Neuron (in vitro differentiated cells): Measurements from ENCODE around the gene SEMA7A.
A peak's percentile ranks its signal among the peaks of the same experiment; 100 is the strongest.

Experiments used
- H2AFZ ChIP-seq: one replicate; pipeline ENCODE4 v1.6.1; 2013; ENCODE audit warnings: low read depth, mild to moderate bottlenecking, inconsistent platforms, low read length, moderate library complexity
- H3K27me3 ChIP-seq: one replicate; pipeline ENCODE4 v1.6.1; 2013; ENCODE audit warnings: low read length; ENCODE audit not compliant: insufficient read depth
- H3K36me3 ChIP-seq: one replicate; pipeline ENCODE4 v1.6.1; 2013; ENCODE audit warnings: low read length; ENCODE audit not compliant: insufficient read depth
- H3K4me1 ChIP-seq: one replicate; pipeline ENCODE4 v1.6.1; 2013; ENCODE audit warnings: low read length; ENCODE audit not compliant: insufficient read depth
- H3K4me3 ChIP-seq: 2 replicates; pipeline ENCODE4 v1.5.1; 2013; ENCODE audit warnings: mild to moderate bottlenecking, low read length, moderate library complexity
- H3K9me3 ChIP-seq: one replicate; pipeline ENCODE4 v1.6.1; 2013; ENCODE audit warnings: low read length

Gene SEMA7A

GRCh38 chr15:74414081-74414580 is 19.6 kb downstream of the SEMA7A start:
- Histone ChIP-seq H3K36me3 (peaks cover 2% of the 10 kb centered on the region), H2AFZ (no peak overlapping the region), H3K4me1 (no peaks in the 10 kb centered on the region), H3K4me3 (no peak overlapping the region), H3K9me3 (no peaks in the 10 kb centered on the region), H3K27me3 (no peaks in the 10 kb centered on the region)

DNA sequence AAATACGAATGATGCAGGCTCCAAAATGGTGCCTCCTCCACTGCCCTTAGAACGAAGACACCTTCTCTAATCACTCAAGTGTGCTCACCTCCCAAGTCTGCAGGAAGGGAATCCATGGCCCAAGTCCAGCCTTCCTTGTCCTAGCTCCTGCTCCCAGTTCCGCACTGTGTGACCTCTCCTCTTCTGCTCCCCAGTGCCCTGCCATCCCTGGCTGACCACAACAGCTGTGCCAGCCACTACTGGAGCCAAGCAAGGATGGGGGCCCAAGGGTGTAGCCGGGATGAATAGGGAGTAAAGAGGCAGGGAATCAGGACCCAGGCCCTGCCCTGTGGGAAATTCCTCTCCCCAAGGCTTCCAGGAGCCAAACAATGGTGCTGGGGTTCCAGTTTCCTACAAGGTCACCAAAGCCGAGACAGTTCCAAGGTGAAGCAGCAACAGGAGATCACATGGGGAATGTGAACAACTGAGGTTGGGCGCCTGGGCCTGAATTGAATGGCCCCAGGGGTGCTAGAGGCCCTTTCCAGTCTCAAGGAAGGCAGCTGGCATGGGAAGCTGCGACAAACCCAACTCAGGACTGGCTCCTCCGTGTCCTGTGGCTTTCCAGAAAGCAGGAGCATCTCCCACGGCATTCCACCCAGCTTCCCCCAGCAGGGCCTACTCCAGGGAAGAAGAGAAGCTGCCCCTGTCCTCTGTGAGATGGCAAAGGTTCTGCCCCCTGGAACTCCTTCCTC is 20.2 kb downstream of the SEMA7A start:
- H3K9me3 ChIP-seq: no peaks in the 10 kb centered on the region
- H3K4me1 ChIP-seq: no peaks in the 10 kb centered on the region
- peaks cover 2% of the 10 kb centered on the region for H3K36me3 ChIP-seq
- H2AFZ ChIP-seq: no peak overlapping the region
- H3K4me3 ChIP-seq: no peak overlapping the region
- no peaks in the 10 kb centered on the region for H3K27me3 ChIP-seq

DNA sequence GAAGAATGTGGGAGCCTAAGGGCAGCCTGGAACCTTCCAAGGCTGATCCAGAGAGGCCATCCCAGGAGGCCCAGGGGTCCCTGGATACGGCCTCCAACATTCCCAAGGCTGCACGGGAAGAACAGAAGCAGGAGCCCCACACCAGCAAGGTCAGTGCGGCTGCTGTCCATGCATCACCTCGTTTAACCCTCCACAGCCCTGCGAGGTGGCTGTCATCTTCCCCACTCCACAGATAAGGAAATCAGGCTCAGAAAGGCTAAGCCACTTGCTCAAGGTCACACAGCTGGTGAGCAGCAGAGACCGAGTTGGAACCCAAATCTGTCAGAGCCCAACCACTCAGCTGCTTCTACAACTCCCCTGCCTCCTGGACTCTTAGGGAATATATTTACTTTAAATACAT is 21.6 kb downstream of the SEMA7A start:
- Histone ChIP-seq H3K27me3 (no peaks in the 10 kb centered on the region), H3K4me1 (peaks cover 6% of the 10 kb centered on the region), H3K4me3 (no peak overlapping the region), H2AFZ (no peak overlapping the region), H3K9me3 (no peaks in the 10 kb centered on the region), H3K36me3 (peaks cover 2% of the 10 kb centered on the region)

GRCh38 chr15:74411686-74412085 is 22.1 kb downstream of the SEMA7A start:
- no peak overlapping the region for H3K4me3 ChIP-seq
- H2AFZ ChIP-seq: no peak overlapping the region
- no peaks in the 10 kb centered on the region for H3K27me3 ChIP-seq
- H3K4me1 ChIP-seq: peaks cover 10% of the 10 kb centered on the region
- peaks cover 2% of the 10 kb centered on the region for H3K36me3 ChIP-seq
- H3K9me3 ChIP-seq: no peaks in the 10 kb centered on the region

GRCh38 chr15:74410502-74410901 is 23.3 kb downstream of the SEMA7A start:
- H3K9me3 ChIP-seq: no peaks in the 10 kb centered on the region
- H3K27me3 ChIP-seq: no peaks in the 10 kb centered on the region
- peaks cover 13% of the 10 kb centered on the region for H3K4me1 ChIP-seq
- no peaks in the 10 kb centered on the region for H3K36me3 ChIP-seq
- H3K4me3 ChIP-seq: no peak overlapping the region
- H2AFZ ChIP-seq: no peak overlapping the region

DNA sequence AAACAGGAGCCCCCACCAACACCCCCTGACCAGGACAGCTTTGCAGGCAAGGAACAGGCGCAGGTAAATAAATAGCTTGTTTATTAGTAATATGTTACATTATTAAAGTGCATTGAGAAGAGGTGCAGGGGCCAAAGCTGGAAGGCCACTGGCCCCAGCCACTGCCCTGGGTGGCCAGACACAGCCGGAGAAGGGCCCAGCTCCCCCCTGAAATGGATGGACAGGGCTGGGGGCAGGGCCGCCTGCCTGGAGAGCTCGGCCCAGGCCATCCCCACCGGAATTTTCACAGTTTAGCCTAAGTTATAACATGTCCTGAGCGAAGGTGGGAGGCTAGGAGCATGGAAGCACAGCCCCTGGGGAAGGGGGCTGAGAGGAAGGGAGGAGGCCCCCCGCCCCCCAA is 24.5 kb downstream of the SEMA7A start:
- Histone ChIP-seq H2AFZ (no peak overlapping the region), H3K9me3 (no peaks in the 10 kb centered on the region), H3K4me3 (no peak overlapping the region), H3K36me3 (no peaks in the 10 kb centered on the region), H3K4me1 (peaks cover 13% of the 10 kb centered on the region), H3K27me3 (no peaks in the 10 kb centered on the region)

GRCh38 chr15:74408815-74409214 is 24.9 kb downstream of the SEMA7A start:
- no peak overlapping the region for H2AFZ ChIP-seq
- H3K9me3 ChIP-seq: no peaks in the 10 kb centered on the region
- H3K4me3 ChIP-seq: no peak overlapping the region
- peaks cover 13% of the 10 kb centered on the region for H3K4me1 ChIP-seq
- H3K27me3 ChIP-seq: no peaks in the 10 kb centered on the region
- no peaks in the 10 kb centered on the region for H3K36me3 ChIP-seq

DNA sequence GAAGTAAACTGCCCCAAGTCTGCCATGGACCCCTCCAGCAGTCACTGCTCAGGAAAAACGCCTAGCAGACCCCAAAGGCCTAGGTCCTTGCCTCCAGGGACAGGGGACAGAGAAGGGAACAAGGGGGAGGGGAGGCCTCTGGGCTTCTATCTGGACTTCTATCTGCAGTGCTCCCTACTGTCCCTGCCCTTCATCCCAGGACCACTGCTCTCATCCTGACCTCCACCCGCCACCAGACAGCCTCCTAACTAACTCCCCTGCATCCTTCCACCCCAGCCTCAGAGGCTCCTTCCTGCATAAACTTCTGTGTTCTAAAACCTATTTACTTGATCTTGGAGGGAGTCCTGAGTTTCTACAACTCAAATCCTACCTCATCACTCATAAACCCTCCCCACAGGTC is 25.4 kb downstream of the SEMA7A start:
- Histone ChIP-seq H3K27me3 (no peaks in the 10 kb centered on the region), H2AFZ (no peak overlapping the region), H3K9me3 (no peaks in the 10 kb centered on the region), H3K4me1 (peaks cover 13% of the 10 kb centered on the region), H3K36me3 (no peaks in the 10 kb centered on the region), H3K4me3 (no peak overlapping the region)

GRCh38 chr15:74406992-74407705 is 26.6 kb downstream of the SEMA7A start:
- H2AFZ ChIP-seq: no peak overlapping the region
- H3K4me3 ChIP-seq: peak overlapping the region; percentile 0
- no peaks in the 10 kb centered on the region for H3K36me3 ChIP-seq
- H3K4me1 ChIP-seq: peaks cover 13% of the 10 kb centered on the region
- peaks cover 4% of the 10 kb centered on the region for H3K27me3 ChIP-seq
- H3K9me3 ChIP-seq: no peaks in the 10 kb centered on the region

GRCh38 chr15:74406517-74406916 is 27.2 kb downstream of the SEMA7A start:
- Histone ChIP-seq H3K4me1 (peaks cover 13% of the 10 kb centered on the region), H3K36me3 (no peaks in the 10 kb centered on the region), H2AFZ (no peak overlapping the region), H3K4me3 (no peak overlapping the region), H3K9me3 (no peaks in the 10 kb centered on the region), H3K27me3 (peaks cover 6% of the 10 kb centered on the region)

- H3K36me3 ChIP-seq: no peaks in the 10 kb centered on the region
- H3K27me3 ChIP-seq: peaks cover 6% of the 10 kb centered on the region
- H3K4me1 ChIP-seq: peaks cover 13% of the 10 kb centered on the region
- no peak overlapping the region for H2AFZ ChIP-seq
- H3K9me3 ChIP-seq: no peaks in the 10 kb centered on the region
- H3K4me3 ChIP-seq: no peak overlapping the region
Observed at GRCh38 chr15:74405823-74406222, 27.9 kb downstream of the SEMA7A start.

- H3K4me1 ChIP-seq: peaks cover 13% of the 10 kb centered on the region
- H3K9me3 ChIP-seq: no peaks in the 10 kb centered on the region
- H3K27me3 ChIP-seq: peaks cover 6% of the 10 kb centered on the region
- no peak overlapping the region for H3K4me3 ChIP-seq
- no peak overlapping the region for H2AFZ ChIP-seq
- H3K36me3 ChIP-seq: no peaks in the 10 kb centered on the region
Observed at GRCh38 chr15:74403991-74404563, 29.7 kb downstream of the SEMA7A start.

GRCh38 chr15:74403588-74403919 is 30.2 kb downstream of the SEMA7A start:
- Histone ChIP-seq H3K4me3 (no peak overlapping the region), H2AFZ (no peak overlapping the region), H3K4me1 (peaks cover 13% of the 10 kb centered on the region), H3K36me3 (no peaks in the 10 kb centered on the region), H3K27me3 (peaks cover 6% of the 10 kb centered on the region), H3K9me3 (no peaks in the 10 kb centered on the region)
